OCI-LY1 (cell line): ENCODE measurements around the gene STON2.

Experiments
- H2AFZ ChIP-seq: fragments of 200-600 bp; sonication (generic), shearing (Covaris generic); 2 replicates; pipeline ENCODE4 v1.6.0; 2014; ENCODE audit warnings: antibody characterized with exemption, mild to moderate bottlenecking, low read length
- H3F3A ChIP-seq: fragments of 200-600 bp; sonication (generic), shearing (Covaris generic); 2 replicates; pipeline ENCODE4 v1.6.0; 2014; ENCODE audit warnings: mild to moderate bottlenecking, antibody characterized with exemption, low read length, moderate library complexity; ENCODE audit not compliant: insufficient read depth
- H3K27ac ChIP-seq: fragments of 200-600 bp; sonication (generic); 2 replicates; pipeline ENCODE4 v1.5.1; 2014; ENCODE audit warnings: low read length, mixed run types, mild to moderate bottlenecking, low read depth; ENCODE audit not compliant: poor library complexity, severe bottlenecking
- H3K27me3 ChIP-seq: fragments of 200-600 bp; sonication (generic); 2 replicates; pipeline ENCODE4 v1.6.0; 2014; ENCODE audit warnings: antibody characterized with exemption, mild to moderate bottlenecking, low read length, moderate library complexity; ENCODE audit not compliant: insufficient read depth
- H3K36me3 ChIP-seq: fragments of 200-600 bp; sonication (generic); 2 replicates; pipeline ENCODE4 v1.6.1; 2014; ENCODE audit warnings: mild to moderate bottlenecking, antibody characterized with exemption, low read length, moderate library complexity, mixed read lengths; ENCODE audit not compliant: insufficient read depth
- H3K4me1 ChIP-seq: fragments of 200-600 bp; sonication (generic); 2 replicates; pipeline ENCODE4 v1.5.1; 2014; ENCODE audit warnings: mild to moderate bottlenecking, low read length, moderate library complexity; ENCODE audit not compliant: insufficient read depth, severe bottlenecking
- H3K4me2 ChIP-seq: fragments of 200-600 bp; sonication (generic), shearing (Covaris generic); 2 replicates; pipeline ENCODE4 v1.6.1; 2014; ENCODE audit warnings: low read length
- H3K4me3 ChIP-seq: fragments of 200-600 bp; sonication (generic); 2 replicates; pipeline ENCODE4 v1.5.1; 2014; ENCODE audit warnings: low read length, low read depth, mild to moderate bottlenecking, mixed read lengths; ENCODE audit not compliant: poor library complexity, severe bottlenecking
- H3K79me2 ChIP-seq: fragments of 200-600 bp; shearing (Covaris generic); 2 replicates; pipeline ENCODE4 v1.6.1; 2016; ENCODE audit warnings: mixed run types, low read length, mixed read lengths; ENCODE audit not compliant: insufficient read depth
- H3K9ac ChIP-seq: fragments of 200-600 bp; sonication (generic), shearing (Covaris generic); 2 replicates; pipeline ENCODE4 v1.6.1; 2014; ENCODE audit warnings: mild to moderate bottlenecking, low read length, mixed read lengths
- H3K9me2 ChIP-seq: fragments of 200-600 bp; sonication (generic), shearing (Covaris generic); 2 replicates; pipeline ENCODE4 v1.6.1; 2014; ENCODE audit warnings: low read depth, mild to moderate bottlenecking, low read length, mixed read lengths
- H3K9me3 ChIP-seq: fragments of 200-600 bp; shearing (Covaris generic); 2 replicates; pipeline ENCODE4 v1.6.1; 2014; ENCODE audit warnings: low read length, mixed read lengths
- H4K20me1 ChIP-seq: fragments of 200-600 bp; sonication (generic), shearing (Covaris generic); 2 replicates; pipeline ENCODE4 v1.6.0; 2016; ENCODE audit warnings: mild to moderate bottlenecking, low read length; ENCODE audit not compliant: insufficient read depth
- EZH2 ChIP-seq: fragments of 200-600 bp; sonication (generic), shearing (Covaris generic); IDR thresholded peaks from 2 replicates; pipeline ENCODE4 v1.8.0; 2017; ENCODE audit warnings: borderline replicate concordance, mixed run types, mild to moderate bottlenecking, antibody characterized with exemption, low read length, moderate library complexity, mixed read lengths
- TF ChIP-seq, protein P1 (sequence below): fragments of 200-600 bp; sonication (generic), shearing (Covaris generic); IDR thresholded peaks from 2 replicates; pipeline ENCODE4 v1.5.1; 2017; ENCODE audit warnings: mild to moderate bottlenecking, antibody characterized with exemption, low read length, moderate library complexity, mixed read lengths

The STON2 gene

DNA sequence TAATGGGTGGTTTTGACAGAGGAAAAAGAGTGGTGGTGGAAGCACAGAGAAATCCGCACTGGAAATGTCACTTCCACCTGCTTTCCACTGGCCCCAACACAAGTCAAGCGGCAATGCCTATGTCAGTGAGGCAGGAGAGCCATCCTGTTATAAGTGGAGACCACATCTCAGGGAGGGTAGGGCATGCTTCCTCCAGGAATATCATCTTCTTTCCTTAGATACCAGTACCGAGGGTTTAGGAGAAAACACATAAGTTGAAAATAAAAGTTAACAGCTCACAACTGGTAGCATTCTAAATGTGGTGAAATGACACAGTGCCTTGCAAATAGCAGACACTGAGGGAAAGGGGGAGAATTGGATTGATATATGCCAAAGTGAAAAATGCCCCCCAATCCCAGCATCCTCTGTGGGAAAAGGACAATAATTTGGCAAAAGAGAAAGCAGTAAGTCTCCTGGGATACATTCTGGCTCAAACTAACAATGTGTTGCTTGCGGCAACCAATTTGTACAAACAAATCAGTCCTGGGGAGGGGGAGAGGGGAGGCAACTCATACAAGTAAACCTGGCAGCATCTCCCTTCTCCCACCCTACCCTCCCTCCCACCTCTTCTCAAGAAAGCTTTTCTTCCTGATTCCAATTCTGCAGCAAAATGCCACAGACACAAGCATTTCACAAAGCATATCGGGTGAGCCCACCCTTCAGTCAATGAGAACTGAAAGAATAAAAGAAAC lies 57.1 kb downstream of the STON2 start:
- Histone ChIP-seq H3K4me1 (no peaks in the 10 kb centered on the region), H3K9me2 (no peaks in the 10 kb centered on the region), H3K27ac (no peak overlapping the region), H3K4me3 (no peak overlapping the region), H3K27me3 (no peaks in the 10 kb centered on the region), H3K9me3 (no peaks in the 10 kb centered on the region), H3K36me3 (no peaks in the 10 kb centered on the region), H3K9ac (no peak overlapping the region), H3K79me2 (no peaks in the 10 kb centered on the region), H3F3A (no peaks in the 10 kb centered on the region), H4K20me1 (no peaks in the 10 kb centered on the region), H2AFZ (no peak overlapping the region), H3K4me2 (no peak overlapping the region)
- TF ChIP-seq, protein P1, sequence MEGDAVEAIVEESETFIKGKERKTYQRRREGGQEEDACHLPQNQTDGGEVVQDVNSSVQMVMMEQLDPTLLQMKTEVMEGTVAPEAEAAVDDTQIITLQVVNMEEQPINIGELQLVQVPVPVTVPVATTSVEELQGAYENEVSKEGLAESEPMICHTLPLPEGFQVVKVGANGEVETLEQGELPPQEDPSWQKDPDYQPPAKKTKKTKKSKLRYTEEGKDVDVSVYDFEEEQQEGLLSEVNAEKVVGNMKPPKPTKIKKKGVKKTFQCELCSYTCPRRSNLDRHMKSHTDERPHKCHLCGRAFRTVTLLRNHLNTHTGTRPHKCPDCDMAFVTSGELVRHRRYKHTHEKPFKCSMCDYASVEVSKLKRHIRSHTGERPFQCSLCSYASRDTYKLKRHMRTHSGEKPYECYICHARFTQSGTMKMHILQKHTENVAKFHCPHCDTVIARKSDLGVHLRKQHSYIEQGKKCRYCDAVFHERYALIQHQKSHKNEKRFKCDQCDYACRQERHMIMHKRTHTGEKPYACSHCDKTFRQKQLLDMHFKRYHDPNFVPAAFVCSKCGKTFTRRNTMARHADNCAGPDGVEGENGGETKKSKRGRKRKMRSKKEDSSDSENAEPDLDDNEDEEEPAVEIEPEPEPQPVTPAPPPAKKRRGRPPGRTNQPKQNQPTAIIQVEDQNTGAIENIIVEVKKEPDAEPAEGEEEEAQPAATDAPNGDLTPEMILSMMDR: no peak
- no peak for TF ChIP-seq EZH2

DNA sequence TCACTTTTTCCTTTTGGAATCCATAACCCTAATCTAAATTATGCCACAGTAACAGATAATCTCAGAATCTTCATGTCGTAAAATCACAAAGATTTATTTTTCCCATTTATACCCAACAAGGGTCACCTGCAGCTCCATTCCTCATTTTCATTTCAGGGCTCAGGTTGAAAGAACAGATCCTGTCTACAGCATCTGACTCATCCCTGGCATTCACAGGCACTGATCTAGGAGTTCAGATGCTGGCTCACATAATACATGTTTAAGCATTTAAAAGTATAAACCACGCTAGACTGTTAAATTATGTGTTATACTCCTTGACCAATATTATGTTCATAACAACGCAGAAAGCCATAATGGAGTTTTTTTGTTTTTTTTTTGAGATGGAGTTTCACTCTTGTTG lies 58.3 kb downstream of the STON2 start:
- TF ChIP-seq EZH2: no peak
- TF ChIP-seq, protein P1: no peak
- Histone ChIP-seq H3K36me3 (no peaks in the 10 kb centered on the region), H3F3A (no peaks in the 10 kb centered on the region), H3K27ac (no peak overlapping the region), H3K9me2 (no peaks in the 10 kb centered on the region), H3K79me2 (no peaks in the 10 kb centered on the region), H3K4me1 (no peaks in the 10 kb centered on the region), H3K9ac (no peak overlapping the region), H3K4me3 (no peak overlapping the region), H3K9me3 (no peaks in the 10 kb centered on the region), H2AFZ (no peak overlapping the region), H3K4me2 (no peak overlapping the region), H3K27me3 (no peaks in the 10 kb centered on the region), H4K20me1 (no peaks in the 10 kb centered on the region)

DNA sequence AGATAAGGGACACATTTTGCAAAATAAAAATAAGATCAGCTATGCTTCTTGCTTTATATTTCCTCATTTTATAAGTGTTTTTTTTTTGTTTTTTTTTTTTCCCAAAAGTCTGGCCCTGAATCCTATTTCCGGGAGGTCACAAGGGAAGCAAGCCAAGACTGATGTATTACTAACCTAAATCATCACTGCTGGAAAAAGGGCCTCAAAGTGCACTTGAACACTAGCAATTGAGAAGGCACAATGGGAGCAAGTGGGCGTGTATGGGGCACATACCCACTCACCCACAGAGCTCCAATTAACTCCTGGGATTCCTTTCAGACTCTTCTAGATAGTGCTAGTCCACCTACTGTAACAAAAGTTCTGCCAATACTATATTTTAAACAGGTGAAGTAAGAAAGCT lies 58.8 kb downstream of the STON2 start:
- H3K79me2 ChIP-seq: no peaks in the 10 kb centered on the region
- H3K9me2 ChIP-seq: no peaks in the 10 kb centered on the region
- H4K20me1 ChIP-seq: no peaks in the 10 kb centered on the region
- no peak overlapping the region for H2AFZ ChIP-seq
- no peaks in the 10 kb centered on the region for H3K4me1 ChIP-seq
- H3K4me3 ChIP-seq: no peak overlapping the region
- H3K9ac ChIP-seq: no peak overlapping the region
- H3F3A ChIP-seq: no peaks in the 10 kb centered on the region
- no peak overlapping the region for H3K27ac ChIP-seq
- TF ChIP-seq EZH2: no peak
- TF ChIP-seq, protein P1: no peak
- H3K36me3 ChIP-seq: no peaks in the 10 kb centered on the region
- H3K9me3 ChIP-seq: no peaks in the 10 kb centered on the region
- no peaks in the 10 kb centered on the region for H3K27me3 ChIP-seq
- H3K4me2 ChIP-seq: no peak overlapping the region
